GM12874 (cell line): ENCODE data around the gene NXPH3.

Source experiments
- CTCF ChIP-seq: IDR thresholded peaks from 2 replicates; pipeline ENCODE4 v1.5.1; 2011; ENCODE audit warnings: low read depth, mild to moderate bottlenecking, control low read depth, low read length, moderate library complexity; ENCODE audit not compliant: insufficient read depth

NXPH3 gene

GRCh38 chr17:49546546-49547535 lies 28.8 kb upstream of the NXPH3 start:
- no peak for TF ChIP-seq CTCF

- no peak for TF ChIP-seq CTCF
These were observed 28.1 kb upstream of the NXPH3 start for GRCh38 chr17:49547566-49547965.

- no peak for TF ChIP-seq CTCF
These were observed 27.6 kb upstream of the NXPH3 start for GRCh38 chr17:49548051-49548505.

- peak; percentile 60 for TF ChIP-seq CTCF
These were observed 27.0 kb upstream of the NXPH3 start for GRCh38 chr17:49548506-49549310.

- no peak for TF ChIP-seq CTCF
These were observed 26.4 kb upstream of the NXPH3 start for GRCh38 chr17:49549311-49549605.

GRCh38 chr17:49549691-49550678 lies 25.7 kb upstream of the NXPH3 start:
- no peak for TF ChIP-seq CTCF
